HepG2 (cell line): ENCODE measurements around the gene KIF26B. TPM values are rescaled to one million over a fixed set of nuclear protein-coding genes. Genes with fewer than 3 reads are reported as not detected.

Source experiments
- ATAC-seq: fragments of 200-7000 bp; cut with Tn5 transposase; 3 replicates; pipeline ENCODE4 v1.9.1; 2020; ENCODE audit warnings: mild to moderate bottlenecking, moderate library complexity
- BruUV-seq: library from RNA; stranded (reverse); fragments of 400-500 nt; replicated peaks from 2 replicates; lab custom pipeline; 2021; lab: Mats Ljungman, UMichigan
- CTCF ChIA-PET: fragments of 300-600 bp; formaldehyde crosslinking; extraction: SDS; loops from one replicate; lab custom pipeline; 2021; ENCODE audit warnings: low total read pairs, inconsistent platforms, low intra/inter-chr PET ratio; lab: Yijun Ruan, JAX
- POLR2A ChIA-PET: fragments of 350-600 bp; sonication (Branson Sonifier 250); formaldehyde crosslinking; loops from one replicate; lab custom pipeline; 2020; ENCODE audit warnings: antibody characterized with exemption, inconsistent platforms; lab: Yijun Ruan, JAX
- DNase-seq: peaks from one replicate; pipeline ENCODE4 v3.0.0-alpha.2; 2015; ENCODE audit warnings: low spot score
- FAIRE-seq: peaks from 3 replicates; lab custom pipeline; 2011; peaks lifted over from hg19 to GRCh38; lab: Jason Lieb, UNC
- H2AFZ ChIP-seq: one replicate; pipeline ENCODE4 v1.6.1; 2011; ENCODE audit warnings: low read length, inconsistent platforms
- H3K27ac ChIP-seq: fragments of 300-600 bp; 3 replicates; pipeline ENCODE4 v1.8.0; 2011; ENCODE audit warnings: mixed run types, mild to moderate bottlenecking, mixed read lengths, low read length, inconsistent platforms; ENCODE audit not compliant: insufficient read depth; ENCODE audit errors: extremely low read length
- H3K27me3 ChIP-seq, 2 experiments: fragments of 200-600 bp in 1 of 2; 2 replicates in 1 of 2; 3 replicates in 1 of 2; pipeline versions ENCODE4 v1.6.0 to v1.8.0; 2011; ENCODE audit warnings: low read length in 2 of 2, mild to moderate bottlenecking in 2 of 2, moderate library complexity in 2 of 2, inconsistent platforms in 1 of 2; ENCODE audit not compliant: insufficient read depth in 2 of 2, control insufficient read depth in 1 of 2
- H3K36me3 ChIP-seq, 2 experiments: fragments of 200-600 bp in 1 of 2; replicated peaks in 1 of 2; 2 replicates in 1 of 2; 3 replicates in 1 of 2; pipeline versions ENCODE4 v1.5.1 to v1.8.0; 2011; ENCODE audit warnings: low read length in 2 of 2, inconsistent platforms in 1 of 2; ENCODE audit not compliant: insufficient read depth in 2 of 2, control insufficient read depth in 1 of 2
- H3K4me1 ChIP-seq: 2 replicates; pipeline ENCODE4 v1.5.1; 2012; ENCODE audit warnings: low read length, inconsistent platforms; ENCODE audit not compliant: insufficient read depth
- H3K4me2 ChIP-seq: 2 replicates; pipeline ENCODE4 v1.6.0; 2011; ENCODE audit warnings: low read depth, low read length, inconsistent platforms
- H3K4me3 ChIP-seq, 3 experiments: fragments of 200-600 bp in 1 of 3; sonication (generic), shearing (Covaris generic) in 1 of 3; replicated peaks in 1 of 3; 2 replicates each; pipeline ENCODE4 v1.5.1; 2011 to 2016; ENCODE audit warnings: low read length in 3 of 3, inconsistent platforms in 2 of 3, low read depth in 2 of 3, mild to moderate bottlenecking in 2 of 3, control low read depth in 1 of 3, mixed read lengths in 1 of 3; ENCODE audit not compliant: insufficient read depth in 1 of 3
- H3K79me2 ChIP-seq: one replicate; pipeline ENCODE4 v1.6.1; 2011; ENCODE audit warnings: low read length, inconsistent platforms; ENCODE audit not compliant: insufficient read depth
- H3K9ac ChIP-seq: 2 replicates; pipeline ENCODE4 v1.6.0; 2011; ENCODE audit warnings: mild to moderate bottlenecking, low read depth, low read length, inconsistent platforms; ENCODE audit not compliant: insufficient read depth
- H3K9me3 ChIP-seq: 2 replicates; pipeline ENCODE4 v1.5.1; 2012; ENCODE audit warnings: mild to moderate bottlenecking, low read length
- H4K20me1 ChIP-seq: 2 replicates; pipeline ENCODE4 v1.6.0; 2011; ENCODE audit warnings: inconsistent platforms, mild to moderate bottlenecking, low read length, moderate library complexity; ENCODE audit not compliant: insufficient read depth
- CREB3 ChIP-seq: sonication (generic); formaldehyde crosslinking; IDR thresholded peaks from 2 replicates; pipeline ENCODE4 v1.5.0; 2020; ENCODE audit warnings: missing genetic modification reagents
- DRAP1 ChIP-seq: IDR thresholded peaks from 2 replicates; pipeline ENCODE4 v1.6.1; 2016; ENCODE audit warnings: missing genetic modification reagents, missing compliant biosample characterization
- HHEX ChIP-seq: IDR thresholded peaks from 2 replicates; pipeline ENCODE4 v1.6.1; 2016; ENCODE audit warnings: control low read depth
- HOXA7 ChIP-seq: sonication (generic); formaldehyde crosslinking; IDR thresholded peaks from 2 replicates; pipeline ENCODE4 v1.8.1; 2022; ENCODE audit warnings: mild to moderate bottlenecking, missing genetic modification reagents, moderate library complexity
- MAFK ChIP-seq, 2 experiments: IDR thresholded peaks in 1 of 2; conservative IDR thresholded peaks in 1 of 2; 2 replicates each; pipeline ENCODE4 v1.6.1; 2011; ENCODE audit warnings: improper control_type of control experiment in 2 of 2, low read length in 2 of 2
- SMAD3 ChIP-seq: sonication (generic); formaldehyde crosslinking; IDR thresholded peaks from 2 replicates; pipeline ENCODE4 v1.4.0; 2020; ENCODE audit warnings: missing genetic modification reagents
- SRY ChIP-seq: sonication (generic); formaldehyde crosslinking; IDR thresholded peaks from 2 replicates; pipeline ENCODE4 v1.8.0; 2022; ENCODE audit warnings: mild to moderate bottlenecking, missing genetic modification reagents
- ZBTB10 ChIP-seq: sonication (generic); formaldehyde crosslinking; IDR thresholded peaks from 2 replicates; pipeline ENCODE4 v1.4.0; 2020; ENCODE audit warnings: missing genetic modification reagents, borderline replicate concordance
- ZFY ChIP-seq: sonication (generic); formaldehyde crosslinking; IDR thresholded peaks from 2 replicates; pipeline ENCODE4 v1.4.0; 2020; ENCODE audit warnings: missing genetic modification reagents
- ZNF446 ChIP-seq: sonication (generic); formaldehyde crosslinking; IDR thresholded peaks from 2 replicates; pipeline ENCODE4 v1.5.0; 2020; ENCODE audit warnings: mild to moderate bottlenecking, missing genetic modification reagents
- ZNF644 ChIP-seq: IDR thresholded peaks from 2 replicates; pipeline ENCODE4 v1.6.1; 2016; ENCODE audit warnings: low read depth
- ZNF777 ChIP-seq: sonication (generic); formaldehyde crosslinking; IDR thresholded peaks from 2 replicates; pipeline ENCODE4 v1.4.0; 2020; ENCODE audit warnings: missing genetic modification reagents
- WGBS: methylation state at CpG from one replicate; pipeline ENCODE4 v1.1.6; 2017; ENCODE audit warnings: low lambda C conversion rate; 5-methylcytosine and 5-hydroxymethylcytosine counted together
- in situ Hi-C: cut with HindIII; loops from 2 replicates; pipeline ENCODE4 v1.10.0; 2017; ENCODE audit warnings: low pct_unique_long_range_greater_than_20kb; ENCODE audit not compliant: extremely low pct_ligation_motif_present
- intact Hi-C: fragments of 100-400 bp; cut with micrococcal nuclease; formaldehyde crosslinking; loops from one replicate; pipeline ENCODE4 v1.10.0; 2022; ENCODE audit not compliant: unreplicated experiment
- polyA plus RNA-seq, 8 experiments: library from polyadenylated mRNA; depleted of rRNA in 3 of 8; stranded (reverse) in 7 of 8; unstranded in 1 of 8; fragments of >200 nt; fragmentation: Illumina TruSeq in 4 of 8; extraction: Trizol in 4 of 8; gene quantifications; 2 replicates each; pipeline versions ENCODE4 v1.2.1 to v1.2.3, GENCODE V29; 2011 to 2016; ENCODE audit warnings: low read depth in 4 of 8, missing spikeins in 1 of 8, mixed read lengths in 1 of 8; ENCODE audit not compliant: insufficient read depth in 1 of 8
- total RNA-seq, 5 experiments: library from RNA; depleted of rRNA; stranded (reverse); fragments of >200 nt; fragmentation: Illumina TruSeq; extraction: Trizol; gene quantifications; 2 replicates each; pipeline ENCODE4 v1.2.3, GENCODE V29; 2016; ENCODE audit warnings: low read depth in 1 of 5

The KIF26B gene
- total and polyA plus RNA-seq, 2 of the 13 experiments (the other 11 are each of a cell fraction or from before 2014, with no cell fraction given), result 0.08 to 0.09 TPM

GRCh38 chr1:245278846-245279245 is 124.1 kb downstream of the KIF26B start:
- H3K4me2 ChIP-seq, result no peak overlapping the region
- H3K36me3 ChIP-seq, result no peaks in the 10 kb centered on the region
- 26% methylated on average over 3 of the region's 4 CpGs for WGBS
- H3K4me3 ChIP-seq, result no peak overlapping the region
- ATAC-seq (no peak), DNase-seq (no peak), FAIRE-seq (no peak)
- in situ Hi-C loops, result loop anchor here (5.0 to 10.0 kb wide), 2 partner anchors 122 to 204 kb away; no protein-coding TSS in a partner anchor
- H3K9me3 ChIP-seq, result no peaks in the 10 kb centered on the region
- H3K4me1 ChIP-seq, result peaks cover 10% of the 10 kb centered on the region; the same call in 1 of the 2 replicates
- H3K9ac ChIP-seq, result no peak overlapping the region
- H2AFZ ChIP-seq, result no peak overlapping the region
- TF ChIP-seq HOXA7 (no peak), MAFK (conservative IDR thresholded peaks at IDR 0.05 in 1 of 2, IDR thresholded peaks at IDR 0.05 in 1 of 2; ENCODE audit: low read length in 2 of 2) (no peak), ZNF644 (no peak), CREB3 (CRISPR knock-in tag) (no peak), ZFY (CRISPR knock-in tag) (no peak), SMAD3 (CRISPR knock-in tag) (no peak), ZNF446 (no peak), ZNF777 (CRISPR knock-in tag) (no peak), ZBTB10 (CRISPR knock-in tag) (no peak), HHEX (CRISPR knock-in tag) (no peak), SRY (CRISPR knock-in tag) (no peak), DRAP1 (CRISPR knock-in tag) (no peak)
- H3K79me2 ChIP-seq, result no peaks in the 10 kb centered on the region
- intact Hi-C loops, result loop anchor here (5.0 kb wide), 1 partner anchor 723 kb away; no protein-coding TSS in a partner anchor
- no TSS peak for BruUV-seq
- ChIA-PET CTCF (no interaction called here), POLR2A (no interaction called here)
- no peaks in the 10 kb centered on the region for H4K20me1 ChIP-seq
- H3K27me3 ChIP-seq, result no peaks in the 10 kb centered on the region
- no peak overlapping the region for H3K27ac ChIP-seq
